ENCODE measurements around the gene PRMT5.

PRMT5 gene

GRCh38 chr14:22898302-22899090 is 30.7 kb downstream of the PRMT5 start:
- Histone ChIP-seq H3K27ac (ENCODE audit: low read depth in 2 of 2, low read length in 2 of 2) (no peak overlapping the region), H3K27me3 (ENCODE audit: control insufficient read depth in 2 of 2, insufficient read depth in 2 of 2, low read length in 2 of 2) (no peaks in the 10 kb centered on the region), H3K9ac (ENCODE audit: low read depth in 1 of 2, low read length in 2 of 2) (no peak overlapping the region), H3K4me3 (ENCODE audit: low read length in 2 of 2) (no peak overlapping the region), H3K4me1 (ENCODE audit: control insufficient read depth in 2 of 2, insufficient read depth in 2 of 2, low read length in 2 of 2) (no peaks in the 10 kb centered on the region), H3K9me3 (ENCODE audit: control insufficient read depth in 2 of 2, low read length in 2 of 2) (no peaks in the 10 kb centered on the region), H3K36me3 (ENCODE audit: control insufficient read depth in 2 of 2, insufficient read depth in 2 of 2, low read length in 2 of 2) (peaks cover 23 to 33% of the 10 kb centered on the region in 2 donors)

- Histone ChIP-seq H3K36me3 (ENCODE audit: control insufficient read depth in 2 of 2, insufficient read depth in 2 of 2, low read length in 2 of 2) (peaks cover 16 to 23% of the 10 kb centered on the region in 2 donors), H3K9ac (ENCODE audit: low read depth in 1 of 2, low read length in 2 of 2) (no peak overlapping the region), H3K9me3 (ENCODE audit: control insufficient read depth in 2 of 2, low read length in 2 of 2) (no peaks in the 10 kb centered on the region), H3K27ac (ENCODE audit: low read depth in 2 of 2, low read length in 2 of 2) (no peak overlapping the region), H3K4me3 (ENCODE audit: low read length in 2 of 2) (no peak overlapping the region), H3K27me3 (ENCODE audit: control insufficient read depth in 2 of 2, insufficient read depth in 2 of 2, low read length in 2 of 2) (no peaks in the 10 kb centered on the region), H3K4me1 (ENCODE audit: control insufficient read depth in 2 of 2, insufficient read depth in 2 of 2, low read length in 2 of 2) (no peaks in the 10 kb centered on the region)
Measured at GRCh38 chr14:22897357-22897756, 31.8 kb downstream of the PRMT5 start.

- H3K4me3 ChIP-seq (ENCODE audit: low read length in 2 of 2), result no peak overlapping the region
- no peaks in the 10 kb centered on the region for H3K4me1 ChIP-seq (ENCODE audit: control insufficient read depth in 2 of 2, insufficient read depth in 2 of 2, low read length in 2 of 2)
- no peak overlapping the region for H3K27ac ChIP-seq (ENCODE audit: low read depth in 2 of 2, low read length in 2 of 2)
- no peaks in the 10 kb centered on the region for H3K9me3 ChIP-seq (ENCODE audit: control insufficient read depth in 2 of 2, low read length in 2 of 2)
- no peaks in the 10 kb centered on the region for H3K27me3 ChIP-seq (ENCODE audit: control insufficient read depth in 2 of 2, insufficient read depth in 2 of 2, low read length in 2 of 2)
- H3K9ac ChIP-seq (ENCODE audit: low read depth in 1 of 2, low read length in 2 of 2), result no peak overlapping the region
- H3K36me3 ChIP-seq (ENCODE audit: control insufficient read depth in 2 of 2, insufficient read depth in 2 of 2, low read length in 2 of 2), result peaks cover 11 to 17% of the 10 kb centered on the region in 2 donors
Measured at GRCh38 chr14:22896760-22897159, 32.4 kb downstream of the PRMT5 start.

GRCh38 chr14:22896356-22896755 is 32.8 kb downstream of the PRMT5 start:
- no peaks in the 10 kb centered on the region for H3K9me3 ChIP-seq (ENCODE audit: control insufficient read depth in 2 of 2, low read length in 2 of 2)
- no peak overlapping the region for H3K27ac ChIP-seq (ENCODE audit: low read depth in 2 of 2, low read length in 2 of 2)
- H3K9ac ChIP-seq (ENCODE audit: low read depth in 1 of 2, low read length in 2 of 2), result no peak overlapping the region
- H3K4me3 ChIP-seq (ENCODE audit: low read length in 2 of 2), result no peak overlapping the region
- peaks cover 7 to 13% of the 10 kb centered on the region in 2 donors for H3K36me3 ChIP-seq (ENCODE audit: control insufficient read depth in 2 of 2, insufficient read depth in 2 of 2, low read length in 2 of 2)
- no peaks in the 10 kb centered on the region for H3K27me3 ChIP-seq (ENCODE audit: control insufficient read depth in 2 of 2, insufficient read depth in 2 of 2, low read length in 2 of 2)
- no peaks in the 10 kb centered on the region for H3K4me1 ChIP-seq (ENCODE audit: control insufficient read depth in 2 of 2, insufficient read depth in 2 of 2, low read length in 2 of 2)

GRCh38 chr14:22895402-22895801 is 33.8 kb downstream of the PRMT5 start:
- peaks cover 0 to 6% of the 10 kb centered on the region in 2 donors for H3K36me3 ChIP-seq (ENCODE audit: control insufficient read depth in 2 of 2, insufficient read depth in 2 of 2, low read length in 2 of 2)
- no peaks in the 10 kb centered on the region for H3K9me3 ChIP-seq (ENCODE audit: control insufficient read depth in 2 of 2, low read length in 2 of 2)
- H3K4me1 ChIP-seq (ENCODE audit: control insufficient read depth in 2 of 2, insufficient read depth in 2 of 2, low read length in 2 of 2), result no peaks in the 10 kb centered on the region
- no peak overlapping the region for H3K9ac ChIP-seq (ENCODE audit: low read depth in 1 of 2, low read length in 2 of 2)
- H3K27me3 ChIP-seq (ENCODE audit: control insufficient read depth in 2 of 2, insufficient read depth in 2 of 2, low read length in 2 of 2), result no peaks in the 10 kb centered on the region
- no peak overlapping the region for H3K27ac ChIP-seq (ENCODE audit: low read depth in 2 of 2, low read length in 2 of 2)
- H3K4me3 ChIP-seq (ENCODE audit: low read length in 2 of 2), result no peak overlapping the region

GRCh38 chr14:22893706-22894105 is 35.5 kb downstream of the PRMT5 start:
- Histone ChIP-seq H3K4me1 (ENCODE audit: control insufficient read depth in 2 of 2, insufficient read depth in 2 of 2, low read length in 2 of 2) (no peaks in the 10 kb centered on the region), H3K9me3 (ENCODE audit: control insufficient read depth in 2 of 2, low read length in 2 of 2) (no peaks in the 10 kb centered on the region), H3K27ac (ENCODE audit: low read depth in 2 of 2, low read length in 2 of 2) (no peak overlapping the region), H3K9ac (ENCODE audit: low read depth in 1 of 2, low read length in 2 of 2) (no peak overlapping the region), H3K36me3 (ENCODE audit: control insufficient read depth in 2 of 2, insufficient read depth in 2 of 2, low read length in 2 of 2) (no peaks in the 10 kb centered on the region), H3K4me3 (ENCODE audit: low read length in 2 of 2) (no peak overlapping the region), H3K27me3 (ENCODE audit: control insufficient read depth in 2 of 2, insufficient read depth in 2 of 2, low read length in 2 of 2) (no peaks in the 10 kb centered on the region)

GRCh38 chr14:22892488-22892887 is 36.7 kb downstream of the PRMT5 start:
- Histone ChIP-seq H3K4me3 (ENCODE audit: low read length in 2 of 2) (no peak overlapping the region), H3K36me3 (ENCODE audit: control insufficient read depth in 2 of 2, insufficient read depth in 2 of 2, low read length in 2 of 2) (no peaks in the 10 kb centered on the region), H3K27ac (ENCODE audit: low read depth in 2 of 2, low read length in 2 of 2) (no peak overlapping the region), H3K9me3 (ENCODE audit: control insufficient read depth in 2 of 2, low read length in 2 of 2) (no peaks in the 10 kb centered on the region), H3K4me1 (ENCODE audit: control insufficient read depth in 2 of 2, insufficient read depth in 2 of 2, low read length in 2 of 2) (no peaks in the 10 kb centered on the region), H3K27me3 (ENCODE audit: control insufficient read depth in 2 of 2, insufficient read depth in 2 of 2, low read length in 2 of 2) (no peaks in the 10 kb centered on the region), H3K9ac (ENCODE audit: low read depth in 1 of 2, low read length in 2 of 2) (no peak overlapping the region)

- Histone ChIP-seq H3K4me3 (ENCODE audit: low read length in 2 of 2) (no peak overlapping the region), H3K27me3 (ENCODE audit: control insufficient read depth in 2 of 2, insufficient read depth in 2 of 2, low read length in 2 of 2) (no peaks in the 10 kb centered on the region), H3K36me3 (ENCODE audit: control insufficient read depth in 2 of 2, insufficient read depth in 2 of 2, low read length in 2 of 2) (no peaks in the 10 kb centered on the region), H3K9me3 (ENCODE audit: control insufficient read depth in 2 of 2, low read length in 2 of 2) (no peaks in the 10 kb centered on the region), H3K9ac (ENCODE audit: low read depth in 1 of 2, low read length in 2 of 2) (no peak overlapping the region), H3K4me1 (ENCODE audit: control insufficient read depth in 2 of 2, insufficient read depth in 2 of 2, low read length in 2 of 2) (peaks cover 7 to 10% of the 10 kb centered on the region in 2 donors), H3K27ac (ENCODE audit: low read depth in 2 of 2, low read length in 2 of 2) (no peak overlapping the region)
Measured at GRCh38 chr14:22890416-22890815, 38.8 kb downstream of the PRMT5 start.

- Histone ChIP-seq H3K36me3 (ENCODE audit: control insufficient read depth in 2 of 2, insufficient read depth in 2 of 2, low read length in 2 of 2) (no peaks in the 10 kb centered on the region), H3K4me1 (ENCODE audit: control insufficient read depth in 2 of 2, insufficient read depth in 2 of 2, low read length in 2 of 2) (peaks cover 7 to 10% of the 10 kb centered on the region in 2 donors), H3K9ac (ENCODE audit: low read depth in 1 of 2, low read length in 2 of 2) (no peak overlapping the region), H3K9me3 (ENCODE audit: control insufficient read depth in 2 of 2, low read length in 2 of 2) (no peaks in the 10 kb centered on the region), H3K4me3 (ENCODE audit: low read length in 2 of 2) (peak overlapping the region in 1 of 2 donors; percentile 81), H3K27ac (ENCODE audit: low read depth in 2 of 2, low read length in 2 of 2) (peak overlapping the region in 1 of 2 donors; percentile 87), H3K27me3 (ENCODE audit: control insufficient read depth in 2 of 2, insufficient read depth in 2 of 2, low read length in 2 of 2) (no peaks in the 10 kb centered on the region)
Measured at GRCh38 chr14:22888662-22889061, 40.5 kb downstream of the PRMT5 start.

GRCh38 chr14:22887990-22888378 is 41.2 kb downstream of the PRMT5 start:
- no peak overlapping the region for H3K9ac ChIP-seq (ENCODE audit: low read depth in 1 of 2, low read length in 2 of 2)
- no peaks in the 10 kb centered on the region for H3K36me3 ChIP-seq (ENCODE audit: control insufficient read depth in 2 of 2, insufficient read depth in 2 of 2, low read length in 2 of 2)
- H3K27me3 ChIP-seq (ENCODE audit: control insufficient read depth in 2 of 2, insufficient read depth in 2 of 2, low read length in 2 of 2), result no peaks in the 10 kb centered on the region
- peak overlapping the region in 1 of 2 donors; percentile 81 for H3K4me3 ChIP-seq (ENCODE audit: low read length in 2 of 2)
- H3K27ac ChIP-seq (ENCODE audit: low read depth in 2 of 2, low read length in 2 of 2), result peak overlapping the region in 1 of 2 donors; percentile 87
- H3K4me1 ChIP-seq (ENCODE audit: control insufficient read depth in 2 of 2, insufficient read depth in 2 of 2, low read length in 2 of 2), result peaks cover 7 to 10% of the 10 kb centered on the region in 2 donors
- H3K9me3 ChIP-seq (ENCODE audit: control insufficient read depth in 2 of 2, low read length in 2 of 2), result no peaks in the 10 kb centered on the region

Measured in mucosa of rectum (tissue), 2 donors.